Right hindlimb (tissue), 1 donor: ENCODE measurements around the gene SOX11.

Experiments
- DNase-seq: peaks from one replicate; pipeline ENCODE4 v3.0.0-alpha.2; 2018

SOX11 gene

DNA sequence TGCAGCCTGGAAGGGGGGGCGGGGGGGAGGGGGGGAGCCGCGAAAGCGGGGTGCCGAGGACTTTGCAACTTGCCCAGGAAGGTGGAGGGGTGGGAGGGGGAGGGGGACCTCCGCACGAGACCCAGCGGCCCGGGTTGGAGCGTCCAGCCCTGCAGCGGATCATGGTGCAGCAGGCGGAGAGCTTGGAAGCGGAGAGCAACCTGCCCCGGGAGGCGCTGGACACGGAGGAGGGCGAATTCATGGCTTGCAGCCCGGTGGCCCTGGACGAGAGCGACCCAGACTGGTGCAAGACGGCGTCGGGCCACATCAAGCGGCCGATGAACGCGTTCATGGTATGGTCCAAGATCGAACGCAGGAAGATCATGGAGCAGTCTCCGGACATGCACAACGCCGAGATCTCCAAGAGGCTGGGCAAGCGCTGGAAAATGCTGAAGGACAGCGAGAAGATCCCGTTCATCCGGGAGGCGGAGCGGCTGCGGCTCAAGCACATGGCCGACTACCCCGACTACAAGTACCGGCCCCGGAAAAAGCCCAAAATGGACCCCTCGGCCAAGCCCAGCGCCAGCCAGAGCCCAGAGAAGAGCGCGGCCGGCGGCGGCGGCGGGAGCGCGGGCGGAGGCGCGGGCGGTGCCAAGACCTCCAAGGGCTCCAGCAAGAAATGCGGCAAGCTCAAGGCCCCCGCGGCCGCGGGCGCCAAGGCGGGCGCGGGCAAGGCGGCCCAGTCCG, 540 bp downstream of the SOX11 start:
- peak; percentile 74 for DNase-seq

GRCh38 chr2:5693287-5694201, 1.4 kb downstream of the SOX11 start:
- DNase-seq: peak; percentile 76

GRCh38 chr2:5694306-5694705, 2.1 kb downstream of the SOX11 start:
- peak; percentile 65 for DNase-seq

GRCh38 chr2:5695654-5696403, 3.6 kb downstream of the SOX11 start:
- DNase-seq: peak; percentile 81

DNA sequence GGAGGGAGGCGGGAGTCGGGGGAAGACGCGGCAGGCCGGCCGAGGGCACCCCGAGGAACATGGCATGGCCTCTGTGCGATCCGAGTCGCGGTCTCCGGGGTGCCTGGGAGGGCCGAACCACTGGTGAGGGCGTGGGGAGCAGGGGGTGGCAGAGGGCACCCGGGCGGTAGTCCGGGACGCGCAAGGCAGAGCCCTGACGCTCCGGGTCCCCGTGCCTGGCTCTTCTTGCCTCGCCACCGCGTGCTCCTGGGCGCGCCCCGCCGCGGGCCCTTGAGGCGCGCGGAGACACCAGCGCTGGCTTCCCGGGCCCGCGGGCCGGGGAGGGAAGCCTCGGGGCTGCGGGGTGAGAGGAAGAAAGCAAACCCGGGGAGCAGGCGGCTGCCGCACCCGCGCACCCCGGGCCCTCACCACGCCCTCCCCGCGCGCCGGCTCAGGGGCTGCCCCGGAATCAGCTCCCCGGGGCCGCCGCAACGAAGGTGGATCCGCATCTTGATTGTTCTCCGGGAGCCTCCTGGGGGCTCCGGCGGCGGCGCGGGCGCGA, 4.3 kb downstream of the SOX11 start:
- peak; percentile 66 for DNase-seq

- peak; percentile 87 for DNase-seq
Observed at GRCh38 chr2:5696945-5697521, 4.8 kb downstream of the SOX11 start.

GRCh38 chr2:5697562-5697961, 5.4 kb downstream of the SOX11 start:
- DNase-seq: no peak

DNA sequence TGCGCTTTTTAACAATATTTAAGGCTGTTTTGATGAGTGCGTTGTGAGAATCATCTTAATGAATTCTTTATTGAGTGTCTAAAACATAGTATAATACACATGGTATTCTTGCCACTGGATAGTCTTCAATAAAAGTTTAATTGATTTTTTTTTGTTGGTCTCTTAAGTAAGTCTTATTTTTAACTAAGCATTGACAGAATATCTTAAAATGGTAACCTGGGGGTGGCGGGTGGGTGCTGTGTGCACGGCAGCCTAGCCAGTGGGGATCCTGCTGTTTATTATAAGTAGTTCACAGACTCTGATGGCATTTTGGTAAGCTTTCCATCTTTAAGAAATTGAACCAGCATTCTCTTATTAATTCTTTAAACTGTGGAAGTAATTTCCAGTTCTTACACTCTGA, 6.0 kb downstream of the SOX11 start:
- DNase-seq: no peak

DNA sequence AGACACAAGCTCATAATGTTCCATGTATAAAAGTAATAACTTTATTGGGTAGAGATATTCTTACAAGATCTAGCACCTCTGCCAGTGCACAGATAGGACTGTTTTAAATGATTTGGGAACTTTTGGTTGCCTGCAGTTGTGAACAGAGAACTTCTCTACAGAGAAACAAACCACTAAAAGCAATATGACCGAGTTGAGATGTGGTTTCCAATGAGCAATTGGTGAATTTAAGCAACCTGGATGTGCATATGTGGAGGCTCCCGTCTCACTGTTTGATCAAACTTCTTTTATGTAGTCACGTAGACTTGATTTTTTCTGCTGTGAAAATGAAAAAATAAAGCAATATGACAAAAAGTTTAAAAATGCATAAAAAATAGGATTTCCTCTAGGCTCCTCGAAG, 7.8 kb downstream of the SOX11 start:
- DNase-seq: no peak

- no peak for DNase-seq
Observed at GRCh38 chr2:5700551-5700950, 8.4 kb downstream of the SOX11 start.

DNA sequence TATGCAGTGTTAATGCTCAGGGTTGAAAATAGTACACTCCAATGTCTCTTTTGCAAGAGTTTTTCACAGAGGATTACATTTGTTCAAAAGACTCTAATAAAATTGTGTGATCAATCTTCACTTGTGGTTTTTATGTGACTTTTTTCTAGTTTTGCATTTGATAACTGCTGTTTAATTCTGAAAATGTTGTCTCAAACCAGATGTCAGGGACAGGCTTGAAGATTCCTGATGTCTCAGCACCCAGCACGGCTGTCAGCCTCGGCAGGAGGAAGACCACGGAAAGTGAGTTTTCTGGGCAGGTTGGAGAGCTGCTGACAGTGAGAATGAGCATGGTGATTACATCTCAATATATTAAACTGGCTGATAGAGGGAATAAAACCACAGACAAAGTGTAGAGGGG, 9.1 kb downstream of the SOX11 start:
- no peak for DNase-seq

GRCh38 chr2:5703166-5703565, 11.0 kb downstream of the SOX11 start:
- DNase-seq: no peak

- DNase-seq: no peak
Observed at GRCh38 chr2:5705490-5705889, 13.3 kb downstream of the SOX11 start.

DNA sequence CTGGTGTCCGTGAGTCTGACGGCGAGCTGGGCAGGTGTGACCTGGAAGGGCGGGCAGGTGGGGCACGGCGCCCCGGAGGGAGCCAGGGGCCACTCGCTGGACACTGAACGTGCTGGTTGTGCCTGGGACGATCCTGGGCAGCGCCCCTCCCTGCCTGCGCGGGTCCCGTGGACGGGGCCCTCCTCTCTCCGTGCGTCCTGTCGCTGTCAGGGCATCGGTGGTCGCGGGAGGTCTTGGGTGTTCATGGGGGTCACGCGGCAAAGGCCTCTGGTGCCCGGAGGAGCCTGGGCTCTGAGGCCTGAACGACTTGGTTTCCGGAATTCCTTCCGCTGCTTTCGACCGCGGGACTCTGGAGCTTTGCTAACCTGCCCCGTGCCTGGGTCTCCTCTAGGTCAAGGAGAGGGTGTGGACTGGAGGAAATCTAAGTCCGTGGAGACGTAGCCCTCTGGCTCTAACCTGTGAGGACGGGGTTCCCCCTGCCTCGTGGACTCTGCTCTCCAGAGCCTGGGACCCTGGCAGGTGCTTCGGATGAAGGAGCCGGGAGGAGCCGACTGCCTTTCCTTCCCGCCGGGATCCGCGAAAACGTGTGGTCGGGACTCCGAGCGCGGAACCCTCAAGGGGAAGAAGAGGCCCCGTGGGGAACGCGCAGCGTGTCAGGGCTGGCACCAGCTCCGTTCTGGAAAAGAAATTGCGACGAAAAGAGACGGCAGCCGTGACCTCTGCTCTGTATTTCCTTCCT, 14.7 kb downstream of the SOX11 start:
- no peak for DNase-seq

DNA sequence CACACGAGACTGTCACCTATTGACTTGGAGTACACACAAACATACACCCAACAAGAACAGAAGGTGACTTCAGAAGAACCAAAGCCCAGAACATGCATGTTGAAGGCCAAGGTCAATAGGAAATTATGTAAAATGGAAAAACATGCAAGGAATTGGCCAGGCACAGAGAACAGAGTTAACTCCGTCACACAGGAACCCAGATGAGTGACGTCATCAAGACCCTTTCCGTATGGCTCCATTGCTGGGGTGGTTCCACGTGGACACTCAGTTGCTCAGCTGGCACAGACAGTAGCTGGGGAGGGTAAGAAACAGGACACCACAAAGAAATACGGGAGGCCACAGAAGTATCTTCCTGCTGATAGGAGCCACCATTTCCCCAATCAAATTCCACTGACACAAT, 18.4 kb downstream of the SOX11 start:
- no peak for DNase-seq

DNA sequence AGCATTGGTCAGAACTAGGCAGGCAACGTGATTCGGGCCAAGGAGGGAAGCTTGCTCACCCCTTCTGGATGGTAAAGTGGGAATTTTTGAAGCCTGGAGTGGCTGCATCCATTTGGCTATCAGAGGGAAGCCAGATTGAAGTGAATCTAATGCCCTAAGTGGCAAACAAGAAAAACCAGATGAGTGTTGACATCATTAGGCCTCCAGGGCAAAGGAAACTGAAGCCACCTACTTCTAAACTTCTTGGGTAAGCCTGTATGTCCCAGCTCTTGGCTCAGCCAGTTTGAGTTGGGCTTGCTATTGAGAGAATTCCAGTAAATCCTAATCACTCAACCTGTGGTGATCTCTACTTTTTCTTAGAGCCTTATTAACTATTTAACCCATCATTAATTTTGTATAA, 20.9 kb downstream of the SOX11 start:
- no peak for DNase-seq

- no peak for DNase-seq
Observed at GRCh38 chr2:5719629-5720334, 27.6 kb downstream of the SOX11 start.

GRCh38 chr2:5720426-5720825, 28.2 kb downstream of the SOX11 start:
- DNase-seq: no peak

- DNase-seq: no peak
Observed at GRCh38 chr2:5722236-5722635, 30.1 kb downstream of the SOX11 start.

- DNase-seq: no peak
Observed at GRCh38 chr2:5723791-5724735, 31.9 kb downstream of the SOX11 start.
